Endothelial cell of umbilical vein (primary cell): Measurements from ENCODE around the gene TCP11L2. TPM values are rescaled to one million over a fixed set of nuclear protein-coding genes. Genes with fewer than 3 reads are reported as not detected.

Source experiments
- BruUV-seq: library from RNA; stranded (reverse); fragments of 400-500 nt; replicated peaks from 2 replicates; lab custom pipeline; 2021; lab: Mats Ljungman, UMichigan
- CTCF ChIA-PET: fragments of 300-600, 350-600 bp; sonication (Branson Sonifier 250); formaldehyde crosslinking; loops from one replicate; lab custom pipeline; 2021; ENCODE audit warnings: antibody characterized with exemption, inconsistent platforms; lab: Charles Lee
- POLR2A ChIA-PET: fragments of 300-600, 350-600 bp; sonication (Branson Sonifier 250); formaldehyde crosslinking; loops from one replicate; lab custom pipeline; 2021; ENCODE audit warnings: antibody characterized with exemption, inconsistent platforms; lab: Charles Lee
- DNase-seq: peaks from one replicate; pipeline ENCODE4 v3.0.0-alpha.2; 2011; ENCODE audit warnings: low read depth, low spot score
- FAIRE-seq: peaks from 2 replicates; lab custom pipeline; 2011; peaks lifted over from hg19 to GRCh38; lab: Jason Lieb, UNC
- H2AFZ ChIP-seq: 2 replicates; pipeline ENCODE4 v1.6.0; 2012; ENCODE audit warnings: low read depth, low read length, control low read depth, inconsistent platforms
- H3K27ac ChIP-seq: 2 replicates; pipeline ENCODE4 v1.5.1; 2011; ENCODE audit warnings: low read depth, mild to moderate bottlenecking, control low read depth, low read length, moderate library complexity; ENCODE audit not compliant: insufficient read depth
- H3K27me3 ChIP-seq, 2 experiments: 2 replicates each; pipeline versions ENCODE4 v1.6.0 to v1.6.1; 2011; ENCODE audit warnings: low read length in 2 of 2, mixed read lengths in 1 of 2; ENCODE audit not compliant: control insufficient read depth in 2 of 2, insufficient read depth in 2 of 2
- H3K36me3 ChIP-seq, 2 experiments: 2 replicates in 1 of 2; 3 replicates in 1 of 2; pipeline ENCODE4 v1.5.1; 2011; ENCODE audit warnings: low read length in 2 of 2, mild to moderate bottlenecking in 1 of 2, moderate library complexity in 1 of 2; ENCODE audit not compliant: control insufficient read depth in 2 of 2, insufficient read depth in 2 of 2; ENCODE audit errors: extremely low read depth in 1 of 2
- H3K4me1 ChIP-seq: 3 replicates; pipeline ENCODE4 v1.5.1; 2011; ENCODE audit warnings: mild to moderate bottlenecking, low read length; ENCODE audit not compliant: control insufficient read depth, insufficient read depth; ENCODE audit errors: extremely low read depth
- H3K4me2 ChIP-seq: 2 replicates; pipeline ENCODE4 v1.6.1; 2011; ENCODE audit warnings: low read length, control low read depth, mixed read lengths; ENCODE audit not compliant: insufficient read depth
- H3K4me3 ChIP-seq, 3 experiments: fragments of 200-600 bp in 1 of 3; sonication (generic), shearing (Covaris generic) in 1 of 3; replicated peaks in 1 of 3; 2 replicates each; pipeline ENCODE4 v1.5.1; 2011 to 2016; ENCODE audit warnings: control low read depth in 3 of 3, low read length in 3 of 3, mild to moderate bottlenecking in 2 of 3, inconsistent platforms in 1 of 3, low read depth in 1 of 3, moderate library complexity in 1 of 3; ENCODE audit not compliant: insufficient read depth in 1 of 3
- H3K79me2 ChIP-seq: 2 replicates; pipeline ENCODE4 v1.6.0; 2012; ENCODE audit warnings: low read length, inconsistent platforms; ENCODE audit not compliant: control insufficient read depth, insufficient read depth
- H3K9ac ChIP-seq: replicated peaks from 2 replicates; pipeline ENCODE3; 2011; ENCODE audit warnings: low read length, control low read depth; ENCODE audit not compliant: insufficient read depth; ENCODE audit errors: extremely low read depth
- H3K9me1 ChIP-seq: replicated peaks from 3 replicates; pipeline ENCODE4 v1.6.0; 2011; ENCODE audit warnings: mild to moderate bottlenecking, low read length; ENCODE audit not compliant: control insufficient read depth, insufficient read depth; ENCODE audit errors: extremely low read depth
- H3K9me3 ChIP-seq: replicated peaks from 2 replicates; pipeline ENCODE4 v1.5.1; 2012; ENCODE audit warnings: low read length, inconsistent platforms; ENCODE audit not compliant: control insufficient read depth, insufficient read depth
- H4K20me1 ChIP-seq: replicated peaks from 2 replicates; pipeline ENCODE3; 2011; ENCODE audit warnings: mild to moderate bottlenecking, low read length; ENCODE audit not compliant: control insufficient read depth, insufficient read depth; ENCODE audit errors: extremely low read depth
- EZH2 ChIP-seq: IDR thresholded peaks from 2 replicates; pipeline ENCODE4 v1.6.1; 2012; ENCODE audit warnings: borderline replicate concordance, low read depth, mild to moderate bottlenecking, moderate library complexity, low read length, inconsistent platforms; ENCODE audit not compliant: severe bottlenecking
- FOS ChIP-seq: IDR thresholded peaks from 2 replicates; pipeline ENCODE4 v1.6.1; 2011; ENCODE audit warnings: mild to moderate bottlenecking, low read length, moderate library complexity, borderline replicate concordance; ENCODE audit not compliant: insufficient read depth
- GATA2 ChIP-seq: IDR thresholded peaks from 2 replicates; pipeline ENCODE4 v1.7.0; 2011; ENCODE audit warnings: low read depth, mild to moderate bottlenecking, moderate library complexity, mixed read lengths, low read length; ENCODE audit not compliant: insufficient read length, insufficient read depth
- JUN ChIP-seq: IDR thresholded peaks from 2 replicates; pipeline ENCODE4 v1.6.1; 2011; ENCODE audit warnings: borderline replicate concordance, low read depth; ENCODE audit not compliant: insufficient read length, insufficient read depth
- MYC ChIP-seq: IDR thresholded peaks from one replicate; pipeline ENCODE4 v1.6.1; 2011; ENCODE audit warnings: mild to moderate bottlenecking, low read depth, low read length
- POLR2A ChIP-seq: IDR thresholded peaks from 2 replicates; pipeline ENCODE4 v1.6.1; 2012; ENCODE audit warnings: low read depth, mild to moderate bottlenecking, control low read depth, low read length
- POLR2AphosphoS5 ChIP-seq: IDR thresholded peaks from 2 replicates; pipeline ENCODE4 v1.6.1; 2012; ENCODE audit warnings: low read depth, mild to moderate bottlenecking, control low read depth, low read length, moderate library complexity; ENCODE audit not compliant: insufficient read depth
- dilution Hi-C: fragments of 300-500 bp; cut with MboI; formaldehyde crosslinking; loops from one replicate; pipeline ENCODE4 v1.15.0; 2019; ENCODE audit warnings: low sequenced_read_pairs; ENCODE audit not compliant: extremely low pct_ligation_motif_present
- intact Hi-C: fragments of 100-400 bp; cut with micrococcal nuclease; formaldehyde crosslinking; loops from one replicate; pipeline ENCODE4 v1.10.0; 2022
- polyA plus RNA-seq, 4 experiments: library from polyadenylated mRNA; depleted of rRNA in 3 of 4; stranded (reverse) in 3 of 4; unstranded in 1 of 4; fragments of >200 nt; gene quantifications; 2 replicates each; pipeline versions ENCODE4 v1.2.1 to v1.2.3, GENCODE V29; 2011 to 2012; ENCODE audit warnings: missing spikeins in 1 of 4
- total RNA-seq: library from RNA; stranded (reverse); gene quantifications from 2 replicates; pipeline ENCODE4 v1.2.3, GENCODE V29; 2021
- TF ChIP-seq, protein P1 (sequence below): IDR thresholded peaks from 2 replicates; pipeline ENCODE4 v1.6.1; 2011; ENCODE audit not compliant: insufficient read depth, insufficient read length
- TF ChIP-seq, protein P2 (sequence below), 2 donors: IDR thresholded peaks; 1 replicate in 1 of 2; 2 replicates in 1 of 2; pipeline ENCODE4 v1.5.1; 2011; ENCODE audit warnings: low read length in 2 of 2, mild to moderate bottlenecking in 2 of 2, moderate library complexity in 2 of 2, control low read depth in 1 of 2, inconsistent platforms in 1 of 2, low read depth in 1 of 2; ENCODE audit not compliant: insufficient read depth in 1 of 2; ENCODE audit errors: extremely low read depth in 1 of 2

The TCP11L2 gene
- total and polyA plus RNA-seq, 2 donors (not counting 3 experiments of a cell fraction or from before 2014, with no cell fraction given) = 6.0 to 18.7 TPM

DNA sequence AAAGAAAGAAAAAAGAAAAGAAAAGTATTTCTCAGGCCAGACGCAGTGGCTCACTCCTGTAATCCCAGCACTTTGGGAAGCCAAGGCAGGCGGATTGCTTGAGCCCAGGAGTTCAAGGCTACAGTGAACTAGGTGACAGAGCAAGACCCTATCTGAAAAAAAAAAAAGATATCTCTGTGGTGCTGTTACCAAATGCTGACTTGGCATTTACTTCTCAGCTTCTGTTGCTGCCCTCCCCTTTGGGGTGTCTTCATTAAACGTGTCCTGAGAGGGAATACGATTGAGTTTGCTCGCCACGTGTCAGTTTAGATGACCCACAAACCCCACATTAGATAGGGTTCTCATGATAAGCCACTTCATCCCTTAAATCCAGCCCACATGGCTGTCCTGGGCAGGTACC lies 50.6 kb downstream of the TCP11L2 start:
- POLR2A ChIA-PET = no interaction called here
- no peak for FAIRE-seq
- H3K27me3 ChIP-seq = peaks cover 12 to 22% of the 10 kb centered on the region in 2 experiments
- no peak overlapping the region for H3K9ac ChIP-seq
- CTCF ChIA-PET = no interaction called here
- TF ChIP-seq POLR2AphosphoS5 (no peak), JUN (no peak), POLR2A (no peak), MYC (no peak), GATA2 (no peak), EZH2 (no peak), FOS (no peak)
- TF ChIP-seq, protein P1, sequence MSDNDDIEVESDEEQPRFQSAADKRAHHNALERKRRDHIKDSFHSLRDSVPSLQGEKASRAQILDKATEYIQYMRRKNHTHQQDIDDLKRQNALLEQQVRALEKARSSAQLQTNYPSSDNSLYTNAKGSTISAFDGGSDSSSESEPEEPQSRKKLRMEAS = no peak
- TF ChIP-seq, protein P2, sequence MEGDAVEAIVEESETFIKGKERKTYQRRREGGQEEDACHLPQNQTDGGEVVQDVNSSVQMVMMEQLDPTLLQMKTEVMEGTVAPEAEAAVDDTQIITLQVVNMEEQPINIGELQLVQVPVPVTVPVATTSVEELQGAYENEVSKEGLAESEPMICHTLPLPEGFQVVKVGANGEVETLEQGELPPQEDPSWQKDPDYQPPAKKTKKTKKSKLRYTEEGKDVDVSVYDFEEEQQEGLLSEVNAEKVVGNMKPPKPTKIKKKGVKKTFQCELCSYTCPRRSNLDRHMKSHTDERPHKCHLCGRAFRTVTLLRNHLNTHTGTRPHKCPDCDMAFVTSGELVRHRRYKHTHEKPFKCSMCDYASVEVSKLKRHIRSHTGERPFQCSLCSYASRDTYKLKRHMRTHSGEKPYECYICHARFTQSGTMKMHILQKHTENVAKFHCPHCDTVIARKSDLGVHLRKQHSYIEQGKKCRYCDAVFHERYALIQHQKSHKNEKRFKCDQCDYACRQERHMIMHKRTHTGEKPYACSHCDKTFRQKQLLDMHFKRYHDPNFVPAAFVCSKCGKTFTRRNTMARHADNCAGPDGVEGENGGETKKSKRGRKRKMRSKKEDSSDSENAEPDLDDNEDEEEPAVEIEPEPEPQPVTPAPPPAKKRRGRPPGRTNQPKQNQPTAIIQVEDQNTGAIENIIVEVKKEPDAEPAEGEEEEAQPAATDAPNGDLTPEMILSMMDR (IDR thresholded peaks at IDR 0.05; ENCODE audit: extremely low read depth in 1 of 2, insufficient read depth in 1 of 2, low read depth in 1 of 2, low read length in 2 of 2) = no peak
- H3K9me3 ChIP-seq = no peaks in the 10 kb centered on the region
- no peak overlapping the region for H3K4me2 ChIP-seq
- BruUV-seq = no TSS peak
- H4K20me1 ChIP-seq = no peaks in the 10 kb centered on the region
- H2AFZ ChIP-seq = no peak overlapping the region
- H3K36me3 ChIP-seq = no peaks in the 10 kb centered on the region
- intact Hi-C loops (no loop called here), dilution Hi-C loops (no loop called here)
- H3K27ac ChIP-seq = no peak overlapping the region
- H3K79me2 ChIP-seq = no peaks in the 10 kb centered on the region
- DNase-seq = no peak
- H3K4me1 ChIP-seq = peaks cover 5% of the 10 kb centered on the region
- H3K4me3 ChIP-seq = no peak overlapping the region
- no peaks in the 10 kb centered on the region for H3K9me1 ChIP-seq
